Choroid plexus epithelial cell (primary cell): ENCODE results near the gene SLC2A5.
"Not testable (repeated sequence)": the region's sequence is repeated elsewhere in the genome, so short reads cannot be mapped to it uniquely, and the experiment has no call there.

ENCODE experiments used
- DNase-seq: peaks from one replicate; pipeline ENCODE4 v3.0.0-alpha.2; 2010; ENCODE audit warnings: low read depth
- H3K4me3 ChIP-seq: 2 replicates; pipeline ENCODE4 v1.5.1; 2011; ENCODE audit warnings: low read depth, mild to moderate bottlenecking, control low read depth, low read length, moderate library complexity
- TF ChIP-seq, protein P1 (sequence below): conservative IDR thresholded peaks from 2 replicates; pipeline ENCODE4 v1.5.1; 2011; ENCODE audit warnings: low read depth, mild to moderate bottlenecking, control low read depth, inconsistent platforms, low read length, moderate library complexity

SLC2A5 gene

DNA sequence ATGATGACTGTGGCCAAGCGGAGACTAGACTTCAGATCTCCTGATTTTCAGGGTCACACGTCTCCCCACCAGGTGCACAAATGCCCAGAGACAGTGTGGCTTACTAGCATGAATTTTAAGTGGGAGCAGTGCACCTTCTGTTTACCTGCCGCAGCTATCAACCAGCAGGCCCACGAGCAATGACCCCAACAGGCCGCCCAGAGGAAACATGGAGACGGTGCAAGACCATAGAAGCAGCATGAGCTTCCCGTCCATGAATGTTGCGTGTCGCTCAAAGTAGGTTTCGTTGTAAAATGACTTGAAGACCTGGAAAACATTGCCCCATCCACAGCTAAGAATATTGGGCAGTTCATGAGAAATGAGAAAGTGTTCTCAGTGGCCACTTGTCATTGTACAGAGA, 46.7 kb downstream of the SLC2A5 start:
- H3K4me3 ChIP-seq, result no peak overlapping the region
- TF ChIP-seq, protein P1, sequence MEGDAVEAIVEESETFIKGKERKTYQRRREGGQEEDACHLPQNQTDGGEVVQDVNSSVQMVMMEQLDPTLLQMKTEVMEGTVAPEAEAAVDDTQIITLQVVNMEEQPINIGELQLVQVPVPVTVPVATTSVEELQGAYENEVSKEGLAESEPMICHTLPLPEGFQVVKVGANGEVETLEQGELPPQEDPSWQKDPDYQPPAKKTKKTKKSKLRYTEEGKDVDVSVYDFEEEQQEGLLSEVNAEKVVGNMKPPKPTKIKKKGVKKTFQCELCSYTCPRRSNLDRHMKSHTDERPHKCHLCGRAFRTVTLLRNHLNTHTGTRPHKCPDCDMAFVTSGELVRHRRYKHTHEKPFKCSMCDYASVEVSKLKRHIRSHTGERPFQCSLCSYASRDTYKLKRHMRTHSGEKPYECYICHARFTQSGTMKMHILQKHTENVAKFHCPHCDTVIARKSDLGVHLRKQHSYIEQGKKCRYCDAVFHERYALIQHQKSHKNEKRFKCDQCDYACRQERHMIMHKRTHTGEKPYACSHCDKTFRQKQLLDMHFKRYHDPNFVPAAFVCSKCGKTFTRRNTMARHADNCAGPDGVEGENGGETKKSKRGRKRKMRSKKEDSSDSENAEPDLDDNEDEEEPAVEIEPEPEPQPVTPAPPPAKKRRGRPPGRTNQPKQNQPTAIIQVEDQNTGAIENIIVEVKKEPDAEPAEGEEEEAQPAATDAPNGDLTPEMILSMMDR, result no peak
- DNase-seq, result no peak

DNA sequence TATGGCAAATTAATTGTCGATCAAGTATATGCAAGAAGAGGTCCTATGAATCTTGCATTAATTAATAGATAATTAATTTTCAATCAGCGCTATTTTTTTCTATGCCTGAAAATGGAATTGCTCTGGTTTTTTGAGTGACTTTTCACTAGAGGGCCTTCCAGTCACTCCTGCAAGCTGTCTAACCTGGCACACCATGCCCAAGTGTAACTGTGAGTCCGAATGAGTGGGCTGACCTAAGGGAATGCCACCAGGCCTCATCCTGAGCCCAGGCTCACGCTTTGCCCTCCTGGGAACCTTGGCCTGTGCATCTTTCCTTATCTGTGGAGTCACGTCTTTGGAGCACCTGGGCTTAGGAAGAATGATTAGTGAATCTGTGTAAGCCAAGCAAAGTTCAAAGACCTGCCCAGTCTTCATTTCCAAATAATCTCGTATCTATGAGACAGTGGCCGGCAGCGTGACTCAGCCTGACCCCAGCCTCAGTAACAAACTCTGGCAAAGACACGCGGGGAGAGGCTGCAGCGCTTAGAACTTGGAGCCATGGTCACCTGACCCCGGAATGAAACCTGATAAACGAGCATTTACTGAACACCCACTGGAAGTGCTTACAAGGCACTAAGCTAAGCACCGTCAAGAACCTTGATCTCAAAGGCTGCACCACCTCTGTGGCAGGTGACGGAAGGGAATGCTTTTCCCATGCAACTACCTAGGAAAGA, 47.3 kb downstream of the SLC2A5 start:
- H3K4me3 ChIP-seq, DNase-seq: not testable (repeated sequence)

DNA sequence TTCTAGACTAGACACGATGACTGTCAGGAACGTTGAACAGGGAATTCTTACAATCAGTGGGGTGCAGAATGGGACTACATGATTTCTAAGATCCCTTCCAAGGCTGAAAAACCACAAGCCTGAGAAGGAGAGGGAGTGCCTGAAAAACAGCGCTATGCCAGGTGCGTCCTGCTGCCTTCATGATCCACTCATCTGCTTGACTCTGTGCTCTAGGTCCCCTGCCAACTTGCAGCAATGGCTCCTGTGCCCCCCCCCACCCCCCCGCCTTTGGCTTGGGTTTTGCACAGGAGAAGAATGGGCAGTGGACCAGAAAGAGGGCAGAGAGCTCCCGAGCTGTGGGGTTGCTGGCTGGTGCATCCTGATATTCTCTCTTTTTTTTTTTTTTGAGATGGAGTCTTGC, 49.1 kb downstream of the SLC2A5 start:
- no peak for DNase-seq
- no peak overlapping the region for H3K4me3 ChIP-seq
- TF ChIP-seq, protein P1, result no peak

DNA sequence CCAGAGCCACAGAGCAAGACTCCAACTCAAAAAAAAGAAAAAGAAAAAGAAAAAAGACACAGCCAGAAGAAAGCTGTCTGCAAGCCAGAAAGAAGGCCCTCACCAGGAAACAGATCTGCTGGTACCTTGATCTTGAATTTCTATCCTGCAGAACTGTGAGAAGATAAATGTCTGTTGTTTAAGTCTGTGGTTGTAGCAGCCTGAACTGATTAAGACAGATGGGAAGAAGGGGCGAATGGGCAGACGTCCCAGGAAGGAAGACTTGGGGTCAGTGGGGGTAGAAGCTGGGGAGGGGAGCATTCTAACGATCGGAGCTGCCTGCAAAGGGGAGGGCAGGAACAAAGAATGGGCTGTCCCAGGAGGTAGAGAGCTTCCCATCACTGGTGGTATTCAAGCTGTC, 49.5 kb downstream of the SLC2A5 start:
- DNase-seq, result peak; percentile 4
- no peak overlapping the region for H3K4me3 ChIP-seq
- TF ChIP-seq, protein P1, result no peak

DNA sequence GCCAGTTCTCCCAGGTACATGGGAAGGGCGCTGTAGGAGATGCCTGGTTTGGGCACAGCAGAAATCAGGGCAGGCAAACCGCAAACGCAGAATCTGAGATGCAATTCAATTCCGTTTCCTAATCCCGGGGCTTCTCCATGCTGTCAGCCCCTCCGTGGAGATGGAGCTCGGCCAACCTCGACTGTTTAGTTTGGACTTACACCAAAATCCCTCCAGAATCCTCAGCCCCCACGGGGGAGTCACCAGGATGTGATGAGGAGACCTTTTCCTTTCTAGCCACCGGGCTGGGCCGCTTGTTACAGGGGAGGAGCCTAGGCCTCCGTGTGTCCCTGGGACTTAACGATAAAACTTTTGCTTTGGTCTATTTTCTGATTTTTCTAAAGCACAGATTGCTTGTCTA, 51.1 kb downstream of the SLC2A5 start:
- TF ChIP-seq, protein P1, result no peak
- DNase-seq, result peak; percentile 56
- no peak overlapping the region for H3K4me3 ChIP-seq

DNA sequence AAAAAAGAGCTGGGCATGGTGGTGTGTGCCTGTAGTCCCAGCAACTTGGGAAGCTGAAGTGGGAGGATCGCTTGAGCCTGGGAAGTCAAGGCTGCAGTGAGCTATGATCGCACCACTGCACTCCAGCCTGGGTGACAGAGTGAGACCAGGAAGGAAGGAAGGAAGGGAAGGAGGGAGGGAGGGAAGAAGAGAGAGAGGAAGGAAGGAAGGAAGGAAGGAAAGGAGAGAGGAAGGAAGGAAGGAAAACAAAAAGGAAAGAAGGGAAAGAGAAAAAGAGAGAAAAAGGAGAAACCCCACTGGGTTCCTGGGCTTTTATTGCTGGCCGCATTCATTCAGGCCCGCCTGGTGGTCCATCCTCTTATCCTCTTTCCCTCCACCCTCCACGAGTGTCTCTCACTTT, 53.0 kb downstream of the SLC2A5 start:
- no peak overlapping the region for H3K4me3 ChIP-seq
- TF ChIP-seq, protein P1, result no peak
- DNase-seq, result no peak

DNA sequence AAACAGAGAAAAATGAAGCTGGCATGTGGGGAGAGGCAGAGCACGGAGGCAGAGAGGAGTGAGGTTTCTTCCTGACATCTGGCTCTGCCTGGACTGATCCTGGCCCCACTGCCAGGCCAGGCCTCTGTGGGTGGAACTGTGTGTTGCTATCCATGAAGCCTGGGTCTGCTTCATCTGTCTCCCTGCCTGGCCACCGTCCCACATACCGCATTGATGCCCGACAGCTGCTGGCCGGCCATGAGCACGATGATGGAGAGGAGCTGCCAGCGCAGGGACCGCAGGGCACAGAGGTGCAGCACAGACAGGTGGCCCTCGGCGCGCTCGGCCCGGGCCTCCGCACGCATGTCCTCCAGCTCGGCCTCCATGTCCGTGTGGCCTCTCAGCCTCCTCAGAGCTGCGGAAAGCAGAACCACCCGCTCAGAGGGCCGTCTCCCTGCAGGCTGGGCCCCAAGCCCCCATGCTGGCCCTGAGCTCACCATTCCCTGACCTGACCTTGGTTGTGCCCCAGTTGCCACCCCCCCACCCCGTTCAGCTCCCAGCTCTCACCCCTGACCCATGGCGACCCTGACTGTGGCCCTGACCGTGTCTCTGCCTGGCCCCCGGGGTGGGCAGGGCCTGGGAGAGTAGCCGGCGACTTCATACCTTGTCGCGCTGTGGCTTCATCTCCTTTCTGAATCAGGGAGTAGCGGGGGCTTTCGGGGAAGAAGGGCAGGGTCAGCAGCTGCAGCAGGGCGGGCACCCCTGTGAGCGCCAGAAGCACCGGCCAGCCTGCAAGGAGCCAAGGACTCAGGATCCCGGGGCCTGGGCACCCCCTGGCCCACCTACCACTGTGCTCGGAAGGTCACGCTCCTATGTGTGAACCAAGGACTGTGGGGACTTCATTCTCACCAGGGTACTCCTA, 54.7 kb downstream of the SLC2A5 start:
- no peak for DNase-seq

More for the DNA sequence above, 54.7 kb downstream of the SLC2A5 start:
- no peak overlapping the region for H3K4me3 ChIP-seq
- TF ChIP-seq, protein P1, result no peak
